B cell (primary cell): Measurements from ENCODE around the gene MUC5AC. TPM values are rescaled to one million over a fixed set of nuclear protein-coding genes. Genes with fewer than 3 reads are reported as not detected.

Experiments used
- ATAC-seq: fragments of 200-7000 bp; cut with Tn5 transposase; one replicate; pipeline ENCODE4 v1.10.0; 2021; ENCODE audit warnings: low read depth, mild to moderate bottlenecking, moderate number of reproducible peaks, moderate library complexity
- CTCF ChIA-PET: fragments of 350-600 bp; sonication (Branson Sonifier 250); formaldehyde crosslinking; loops from one replicate; lab custom pipeline; 2021; ENCODE audit warnings: antibody characterized with exemption, inconsistent platforms; lab: Charles Lee
- POLR2A ChIA-PET: fragments of 350-600 bp; sonication (Branson Sonifier 250); formaldehyde crosslinking; loops from one replicate; lab custom pipeline; 2021; ENCODE audit warnings: antibody characterized with exemption; lab: Charles Lee
- DNase-seq: peaks from one replicate; pipeline ENCODE4 v3.0.0; 2013
- H2AFZ ChIP-seq: 2 replicates; pipeline ENCODE4 v1.6.1; 2012; ENCODE audit warnings: mild to moderate bottlenecking, low read depth, low read length; ENCODE audit not compliant: insufficient read depth, poor library complexity, severe bottlenecking
- H3K27ac ChIP-seq, 2 donors: 1 replicate in 1 of 2; 2 replicates in 1 of 2; pipeline ENCODE4 v1.5.1; 2012 to 2013; ENCODE audit warnings: low read length in 2 of 2, mild to moderate bottlenecking in 2 of 2, moderate library complexity in 1 of 2
- H3K27me3 ChIP-seq, 4 experiments: fragments of 200-600 bp in 1 of 4; sonication (generic) in 1 of 4; replicated peaks in 1 of 4; 1 replicate in 2 of 4; 2 replicates in 2 of 4; pipeline versions ENCODE4 v1.6.1 to v1.7.0; 2013 to 2016; ENCODE audit warnings: low read length in 3 of 4, mild to moderate bottlenecking in 2 of 4, mixed read lengths in 1 of 4, moderate library complexity in 1 of 4; ENCODE audit not compliant: insufficient read depth in 4 of 4, control insufficient read depth in 3 of 4; ENCODE audit errors: control extremely low read depth in 1 of 4
- H3K36me3 ChIP-seq, 2 experiments: replicated peaks in 1 of 2; 1 replicate in 1 of 2; 2 replicates in 1 of 2; pipeline versions ENCODE4 v1.6.1 to v1.7.1; 2013; ENCODE audit warnings: low read length in 1 of 2; ENCODE audit not compliant: insufficient read depth in 2 of 2, control insufficient read depth in 1 of 2; ENCODE audit errors: control extremely low read depth in 1 of 2, extremely low read depth in 1 of 2
- H3K4me1 ChIP-seq, 2 donors: fragments of 200-600 bp in 1 of 2; sonication (generic) in 1 of 2; 1 replicate in 1 of 2; 2 replicates in 1 of 2; pipeline versions ENCODE4 v1.5.1 to v1.6.1; 2013 to 2017; ENCODE audit warnings: low read length in 2 of 2; ENCODE audit not compliant: control insufficient read depth in 2 of 2, insufficient read depth in 2 of 2
- H3K4me2 ChIP-seq: replicated peaks from 2 replicates; pipeline ENCODE3; 2012; ENCODE audit warnings: mild to moderate bottlenecking, low read depth, low read length; ENCODE audit not compliant: poor library complexity, severe bottlenecking
- H3K4me3 ChIP-seq, 5 experiments: fragments of 200-600 bp in 1 of 5; sonication (generic) in 1 of 5; 1 replicate in 3 of 5; 2 replicates in 2 of 5; pipeline versions ENCODE4 v1.5.1 to v1.7.0; 2011 to 2016; ENCODE audit warnings: low read length in 4 of 5, mild to moderate bottlenecking in 4 of 5, low read depth in 2 of 5, control low read depth in 1 of 5, moderate library complexity in 1 of 5; ENCODE audit not compliant: insufficient read depth in 1 of 5; ENCODE audit errors: control extremely low read depth in 1 of 5, extremely low read depth in 1 of 5
- H3K79me2 ChIP-seq: fragments of 200-600 bp; sonication (generic); one replicate; pipeline ENCODE4 v1.6.0; 2016; ENCODE audit warnings: low read length; ENCODE audit not compliant: control insufficient read depth, insufficient read depth
- H3K9ac ChIP-seq: fragments of 200-600 bp; sonication (generic); 2 replicates; pipeline ENCODE4 v1.6.1; 2017; ENCODE audit warnings: mild to moderate bottlenecking, low read length, moderate library complexity
- H3K9me3 ChIP-seq, 3 donors: one replicate each; pipeline versions ENCODE4 v1.6.1 to v1.7.1; 2013; ENCODE audit warnings: low read length in 2 of 3; ENCODE audit not compliant: control insufficient read depth in 2 of 3, insufficient read depth in 1 of 3; ENCODE audit errors: control extremely low read depth in 1 of 3
- H4K20me1 ChIP-seq: 2 replicates; pipeline ENCODE4 v1.6.0; 2012; ENCODE audit warnings: mild to moderate bottlenecking, low read length; ENCODE audit not compliant: insufficient read depth, control insufficient read depth, poor library complexity, severe bottlenecking
- H3K27ac Mint-ChIP-seq: one replicate; pipeline ENCODE4 v1.8.0; 2021; ENCODE audit warnings: mixed read lengths
- H3K27me3 Mint-ChIP-seq: one replicate; pipeline ENCODE4 v1.8.0; 2021; ENCODE audit warnings: mixed read lengths
- H3K4me1 Mint-ChIP-seq: one replicate; pipeline ENCODE4 v1.8.0; 2021; ENCODE audit warnings: mixed read lengths
- H3K4me3 Mint-ChIP-seq: one replicate; pipeline ENCODE4 v1.8.0; 2021; ENCODE audit warnings: mixed read lengths
- H3K9me3 Mint-ChIP-seq: one replicate; pipeline ENCODE4 v1.8.0; 2022; ENCODE audit warnings: mixed read lengths; ENCODE audit not compliant: insufficient read depth
- CTCF ChIP-seq: fragments of 200-600 bp; IDR thresholded peaks from one replicate; pipeline ENCODE4 v1.8.0; 2022; ENCODE audit warnings: antibody characterized with exemption, mild to moderate bottlenecking
- EZH2 ChIP-seq: IDR thresholded peaks from 2 replicates; pipeline ENCODE4 v1.6.1; 2012; ENCODE audit warnings: borderline replicate concordance, low read depth, mild to moderate bottlenecking, moderate library complexity, low read length; ENCODE audit not compliant: insufficient read depth, poor library complexity, severe bottlenecking
- WGBS: methylation state at CpG from one replicate; pipeline ENCODE4 v1.1.5; 2013; ENCODE audit warnings: missing lambda C conversion rate; ENCODE audit not compliant: insufficient coverage; 5-methylcytosine and 5-hydroxymethylcytosine counted together
- intact Hi-C: fragments of 100-400 bp; cut with micrococcal nuclease; formaldehyde crosslinking; loops from one replicate; pipeline ENCODE4 v1.10.0; 2022
- polyA plus RNA-seq: library from polyadenylated mRNA; depleted of rRNA; stranded (reverse); fragments of >200 nt; gene quantifications from 2 replicates; pipeline ENCODE4 v1.2.3, GENCODE V29; 2012
- total RNA-seq, 2 donors: library from RNA; stranded (reverse); fragments of 120-200 nt in 1 of 2; gene quantifications; 1 replicate in 1 of 2; 2 replicates in 1 of 2; pipeline versions ENCODE4 v1.2.3 to v1.2.4, GENCODE V29; 2013 to 2022

The MUC5AC gene
- total and polyA plus RNA-seq, 2 donors (not counting 1 experiment from before 2014, with no cell fraction given): not detected

DNA sequence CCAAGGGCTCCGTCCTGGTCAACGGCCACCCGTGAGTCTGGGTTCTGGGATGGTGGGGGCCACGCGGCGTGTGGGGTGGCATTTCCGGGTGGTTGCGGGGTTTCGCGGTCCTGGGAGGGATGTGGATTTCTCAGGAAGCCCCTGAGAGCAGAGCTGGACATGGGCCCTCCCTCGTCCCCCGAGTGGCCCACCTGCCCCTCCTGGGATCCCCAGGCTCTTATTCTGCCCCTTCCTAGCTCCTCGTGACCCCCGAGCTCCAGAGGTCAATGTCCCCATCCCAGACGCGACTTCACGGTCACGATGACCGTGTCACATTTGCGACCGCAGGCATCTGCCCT, 4.4 kb downstream of the MUC5AC start:
- peaks cover 2% of the 10 kb centered on the region for H3K27me3 Mint-ChIP-seq
- Histone ChIP-seq H3K9ac (no peak overlapping the region), H3K36me3 (no peaks in the 10 kb centered on the region), H4K20me1 (no peaks in the 10 kb centered on the region), H3K79me2 (no peaks in the 10 kb centered on the region), H3K9me3 (no peaks in the 10 kb centered on the region), H3K27ac (no peak overlapping the region), H3K27me3 (no peaks in the 10 kb centered on the region), H3K4me2 (no peak overlapping the region), H2AFZ (no peak overlapping the region), H3K4me1 (no peaks in the 10 kb centered on the region), H3K4me3 (no peak overlapping the region)
- ATAC-seq: no peak
- WGBS: 89% methylated on average over 21 of the region's 21 CpGs
- POLR2A ChIA-PET: no interaction called here
- no peaks in the 10 kb centered on the region for H3K4me1 Mint-ChIP-seq
- TF ChIP-seq CTCF (no peak), EZH2 (no peak)
- DNase-seq: no peak
- no peak overlapping the region for H3K4me3 Mint-ChIP-seq
- intact Hi-C loops: no loop called here
- no peaks in the 10 kb centered on the region for H3K9me3 Mint-ChIP-seq
- CTCF ChIA-PET: interaction anchor here (0.5 kb wide), 1 partner anchor 364 kb away, joined by 3 read pairs; no protein-coding TSS in a partner anchor
- no peak overlapping the region for H3K27ac Mint-ChIP-seq

DNA sequence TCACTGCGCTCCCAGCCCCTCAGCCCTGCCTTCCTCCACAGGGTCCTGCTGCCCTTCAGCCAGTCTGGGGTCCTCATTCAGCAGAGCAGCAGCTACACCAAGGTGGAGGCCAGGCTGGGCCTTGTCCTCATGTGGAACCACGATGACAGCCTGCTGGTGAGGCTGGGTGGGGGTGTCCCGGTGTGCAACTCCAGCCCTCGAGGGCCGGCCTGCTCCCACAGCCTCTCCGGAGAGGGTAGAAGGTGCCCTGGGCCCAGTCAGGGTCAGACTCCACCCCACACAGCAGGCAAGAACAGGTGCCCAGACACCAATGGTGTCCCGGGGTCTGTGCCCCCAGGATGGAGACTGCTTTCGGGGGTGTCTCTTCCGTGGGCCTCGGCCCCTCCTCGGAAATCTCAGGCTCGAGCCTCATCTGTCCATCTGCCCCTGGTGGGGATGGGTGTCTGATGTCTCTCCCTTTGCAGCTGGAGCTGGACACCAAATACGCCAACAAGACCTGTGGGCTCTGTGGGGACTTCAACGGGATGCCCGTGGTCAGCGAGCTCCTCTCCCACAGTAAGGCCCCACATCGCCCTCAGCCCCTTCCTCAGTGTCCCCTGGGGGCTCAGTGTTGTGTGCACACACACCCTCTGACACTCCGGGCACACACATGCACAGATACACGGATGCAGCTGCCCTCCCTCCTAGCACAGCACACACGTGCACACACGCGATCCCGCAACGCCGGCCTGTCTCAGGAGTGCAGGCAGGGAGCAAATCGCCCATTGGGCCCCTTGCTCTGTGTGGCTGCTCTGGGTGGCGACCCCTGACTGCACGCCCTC, 4.9 kb downstream of the MUC5AC start:
- no peak overlapping the region for H3K4me2 ChIP-seq
- 82% methylated on average over 22 of the region's 28 CpGs for WGBS

More for the DNA sequence above, 4.9 kb downstream of the MUC5AC start:
- Mint-ChIP-seq H3K27ac (no peak overlapping the region), H3K27me3 (no peaks in the 10 kb centered on the region), H3K4me3 (no peak overlapping the region), H3K4me1 (no peaks in the 10 kb centered on the region), H3K9me3 (no peaks in the 10 kb centered on the region)
- no peak for TF ChIP-seq EZH2
- no peak for TF ChIP-seq CTCF
- no peak overlapping the region for H2AFZ ChIP-seq
- H3K4me3 ChIP-seq: no peak overlapping the region
- ATAC-seq (no peak), DNase-seq (peak; percentile 3)
- H3K79me2 ChIP-seq: no peaks in the 10 kb centered on the region
- no peaks in the 10 kb centered on the region for H3K9me3 ChIP-seq
- intact Hi-C loops: no loop called here
- CTCF ChIA-PET: interaction anchor here (0.5 kb wide), 1 partner anchor 364 kb away, joined by 3 read pairs; no protein-coding TSS in a partner anchor
- H3K27ac ChIP-seq: no peak overlapping the region
- no peak overlapping the region for H3K9ac ChIP-seq
- H3K4me1 ChIP-seq: no peaks in the 10 kb centered on the region
- H4K20me1 ChIP-seq: no peaks in the 10 kb centered on the region
- H3K36me3 ChIP-seq: no peaks in the 10 kb centered on the region
- POLR2A ChIA-PET: no interaction called here
- H3K27me3 ChIP-seq: no peaks in the 10 kb centered on the region
